ENCODE measurements around the gene KRT6B.
"Not testable (repeated sequence)": the region's sequence is repeated elsewhere in the genome, so short reads cannot be mapped to it uniquely, and the experiment has no call there.

Gene KRT6B

GRCh38 chr12:52455821-52456220 lies 3.9 kb upstream of the KRT6B start:
- Mint-ChIP-seq H3K9me3 (no peaks in the 10 kb centered on the region), H3K4me3 (no peak overlapping the region), H3K4me1 (no peaks in the 10 kb centered on the region), H3K36me3 (ENCODE audit: low read depth) (no peaks in the 10 kb centered on the region), H3K27me3 (ENCODE audit: low read depth) (peaks cover 5% of the 10 kb centered on the region), H3K27ac (no peak overlapping the region)
- TF ChIP-seq, protein P1, sequence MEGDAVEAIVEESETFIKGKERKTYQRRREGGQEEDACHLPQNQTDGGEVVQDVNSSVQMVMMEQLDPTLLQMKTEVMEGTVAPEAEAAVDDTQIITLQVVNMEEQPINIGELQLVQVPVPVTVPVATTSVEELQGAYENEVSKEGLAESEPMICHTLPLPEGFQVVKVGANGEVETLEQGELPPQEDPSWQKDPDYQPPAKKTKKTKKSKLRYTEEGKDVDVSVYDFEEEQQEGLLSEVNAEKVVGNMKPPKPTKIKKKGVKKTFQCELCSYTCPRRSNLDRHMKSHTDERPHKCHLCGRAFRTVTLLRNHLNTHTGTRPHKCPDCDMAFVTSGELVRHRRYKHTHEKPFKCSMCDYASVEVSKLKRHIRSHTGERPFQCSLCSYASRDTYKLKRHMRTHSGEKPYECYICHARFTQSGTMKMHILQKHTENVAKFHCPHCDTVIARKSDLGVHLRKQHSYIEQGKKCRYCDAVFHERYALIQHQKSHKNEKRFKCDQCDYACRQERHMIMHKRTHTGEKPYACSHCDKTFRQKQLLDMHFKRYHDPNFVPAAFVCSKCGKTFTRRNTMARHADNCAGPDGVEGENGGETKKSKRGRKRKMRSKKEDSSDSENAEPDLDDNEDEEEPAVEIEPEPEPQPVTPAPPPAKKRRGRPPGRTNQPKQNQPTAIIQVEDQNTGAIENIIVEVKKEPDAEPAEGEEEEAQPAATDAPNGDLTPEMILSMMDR (IDR thresholded peaks at IDR 0.05; ENCODE audit: unreplicated experiment in 3 of 3) = no peak

- H3K27ac Mint-ChIP-seq = no peak overlapping the region
- TF ChIP-seq, protein P1 (IDR thresholded peaks at IDR 0.05; ENCODE audit: unreplicated experiment in 3 of 3) = no peak
- no peaks in the 10 kb centered on the region for H3K9me3 Mint-ChIP-seq
- no peaks in the 10 kb centered on the region for H3K36me3 Mint-ChIP-seq (ENCODE audit: low read depth)
- H3K4me3 Mint-ChIP-seq = no peak overlapping the region
- no peaks in the 10 kb centered on the region for H3K4me1 Mint-ChIP-seq
- H3K27me3 Mint-ChIP-seq (ENCODE audit: low read depth) = peaks cover 5% of the 10 kb centered on the region
Measured at GRCh38 chr12:52454411-52455201, 2.7 kb upstream of the KRT6B start.

GRCh38 chr12:52448228-52448627 lies 3.7 kb downstream of the KRT6B start:
- Mint-ChIP-seq H3K27ac (no peak overlapping the region), H3K9me3 (no peaks in the 10 kb centered on the region), H3K27me3 (ENCODE audit: low read depth) (peaks cover 8% of the 10 kb centered on the region), H3K4me1 (no peaks in the 10 kb centered on the region), H3K4me3 (no peak overlapping the region), H3K36me3 (ENCODE audit: low read depth) (no peaks in the 10 kb centered on the region)
- TF ChIP-seq, protein P1 (IDR thresholded peaks at IDR 0.05; ENCODE audit: unreplicated experiment in 3 of 3) = no peak

DNA sequence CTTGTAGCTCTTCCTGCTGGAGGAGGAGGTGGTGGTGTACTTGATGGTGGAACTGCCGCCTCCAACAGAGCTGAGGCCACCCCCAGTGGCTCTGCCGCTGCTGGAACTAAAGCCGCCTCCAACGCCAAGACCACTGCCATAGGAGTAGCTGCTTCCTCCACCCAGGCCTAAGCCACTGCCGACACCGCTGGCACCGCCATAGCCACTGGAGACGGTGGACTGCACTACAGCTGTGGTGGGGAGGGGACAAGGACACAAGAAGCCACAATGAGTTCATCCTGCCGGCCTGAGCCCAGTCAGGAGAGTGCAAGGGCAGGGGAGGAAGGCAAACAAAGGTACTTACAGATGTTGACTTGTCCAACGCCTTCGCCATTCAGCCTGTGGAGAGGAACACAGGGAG lies 4.8 kb downstream of the KRT6B start:
- H3K9me3 Mint-ChIP-seq = not testable (repeated sequence)

GRCh38 chr12:52446367-52447045 lies 5.4 kb downstream of the KRT6B start:
- H3K27ac Mint-ChIP-seq = no peak overlapping the region
- TF ChIP-seq, protein P1 (IDR thresholded peaks at IDR 0.05; ENCODE audit: unreplicated experiment in 3 of 3) = no peak
- no peak overlapping the region for H3K4me3 Mint-ChIP-seq

More for the DNA sequence above, 4.8 kb downstream of the KRT6B start:
- H3K36me3 Mint-ChIP-seq (ENCODE audit: low read depth); H3K4me1 Mint-ChIP-seq; H3K27me3 Mint-ChIP-seq (ENCODE audit: low read depth); H3K27ac Mint-ChIP-seq; H3K4me3 Mint-ChIP-seq: not testable (repeated sequence)

DNA sequence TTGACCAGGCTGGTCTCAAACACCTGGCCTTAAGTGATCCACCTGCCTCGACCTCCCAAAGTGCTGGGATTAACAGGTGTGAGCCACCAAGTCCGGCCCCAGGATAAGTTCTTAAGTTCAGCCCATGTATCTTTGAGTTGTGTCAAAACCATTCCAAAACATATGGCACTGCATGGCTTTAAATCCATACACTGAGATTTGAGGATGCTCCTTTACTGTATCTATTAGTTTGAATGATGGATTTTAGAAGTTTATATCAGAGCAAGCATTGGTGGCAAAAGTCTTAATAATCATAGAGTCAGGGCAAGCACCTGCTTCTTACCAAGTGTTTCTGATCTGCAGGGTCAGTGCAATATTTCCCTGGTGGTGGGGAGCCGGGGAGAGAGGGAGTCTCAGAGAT lies 6.1 kb downstream of the KRT6B start:
- Mint-ChIP-seq H3K27ac (no peak overlapping the region), H3K4me3 (no peak overlapping the region), H3K4me1 (peaks cover 6% of the 10 kb centered on the region), H3K36me3 (ENCODE audit: low read depth) (no peaks in the 10 kb centered on the region), H3K27me3 (ENCODE audit: low read depth) (peaks cover 9% of the 10 kb centered on the region), H3K9me3 (no peaks in the 10 kb centered on the region)
- TF ChIP-seq, protein P1 (IDR thresholded peaks at IDR 0.05; ENCODE audit: unreplicated experiment in 3 of 3) = no peak

More at GRCh38 chr12:52446367-52447045, 5.4 kb downstream of the KRT6B start:
- Mint-ChIP-seq H3K4me1 (peaks cover 6% of the 10 kb centered on the region), H3K27me3 (ENCODE audit: low read depth) (peaks cover 9% of the 10 kb centered on the region), H3K36me3 (ENCODE audit: low read depth) (no peaks in the 10 kb centered on the region), H3K9me3 (no peaks in the 10 kb centered on the region)

All from nephron (organoid).